Measurements from ENCODE around the gene CAMK2G.
"Not testable (repeated sequence)": the region's sequence is repeated elsewhere in the genome, so short reads cannot be mapped to it uniquely, and the experiment has no call there.

CAMK2G gene

DNA sequence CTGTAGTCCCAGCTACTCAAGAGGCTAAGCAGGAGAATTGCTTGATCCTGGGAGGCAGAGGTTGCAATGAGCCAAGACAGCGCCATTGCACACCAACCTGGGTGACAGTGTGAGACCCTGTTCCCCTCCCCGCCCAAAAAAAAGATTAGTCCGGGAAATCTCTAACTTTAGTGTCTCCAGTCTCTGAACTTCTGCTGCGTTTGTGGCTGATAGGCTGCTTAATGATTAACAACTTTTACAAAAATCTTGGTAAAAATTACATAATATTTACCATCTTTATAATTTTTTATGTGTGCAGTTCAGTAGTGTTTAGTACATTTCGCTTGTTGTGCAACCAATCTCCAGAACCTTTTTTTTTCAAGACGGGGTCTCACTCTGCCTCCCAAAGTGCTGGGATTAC lies 26.9 kb upstream of the CAMK2G start:
- no peak for DNase-seq (ENCODE audit: low read depth)
- TF ChIP-seq, protein P1, sequence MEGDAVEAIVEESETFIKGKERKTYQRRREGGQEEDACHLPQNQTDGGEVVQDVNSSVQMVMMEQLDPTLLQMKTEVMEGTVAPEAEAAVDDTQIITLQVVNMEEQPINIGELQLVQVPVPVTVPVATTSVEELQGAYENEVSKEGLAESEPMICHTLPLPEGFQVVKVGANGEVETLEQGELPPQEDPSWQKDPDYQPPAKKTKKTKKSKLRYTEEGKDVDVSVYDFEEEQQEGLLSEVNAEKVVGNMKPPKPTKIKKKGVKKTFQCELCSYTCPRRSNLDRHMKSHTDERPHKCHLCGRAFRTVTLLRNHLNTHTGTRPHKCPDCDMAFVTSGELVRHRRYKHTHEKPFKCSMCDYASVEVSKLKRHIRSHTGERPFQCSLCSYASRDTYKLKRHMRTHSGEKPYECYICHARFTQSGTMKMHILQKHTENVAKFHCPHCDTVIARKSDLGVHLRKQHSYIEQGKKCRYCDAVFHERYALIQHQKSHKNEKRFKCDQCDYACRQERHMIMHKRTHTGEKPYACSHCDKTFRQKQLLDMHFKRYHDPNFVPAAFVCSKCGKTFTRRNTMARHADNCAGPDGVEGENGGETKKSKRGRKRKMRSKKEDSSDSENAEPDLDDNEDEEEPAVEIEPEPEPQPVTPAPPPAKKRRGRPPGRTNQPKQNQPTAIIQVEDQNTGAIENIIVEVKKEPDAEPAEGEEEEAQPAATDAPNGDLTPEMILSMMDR (IDR thresholded peaks at IDR 0.05; ENCODE audit: insufficient read depth, low read depth, low read length, missing control alignments), result no peak
- no peak overlapping the region for H3K4me3 ChIP-seq (ENCODE audit: low read depth, low read length)

DNA sequence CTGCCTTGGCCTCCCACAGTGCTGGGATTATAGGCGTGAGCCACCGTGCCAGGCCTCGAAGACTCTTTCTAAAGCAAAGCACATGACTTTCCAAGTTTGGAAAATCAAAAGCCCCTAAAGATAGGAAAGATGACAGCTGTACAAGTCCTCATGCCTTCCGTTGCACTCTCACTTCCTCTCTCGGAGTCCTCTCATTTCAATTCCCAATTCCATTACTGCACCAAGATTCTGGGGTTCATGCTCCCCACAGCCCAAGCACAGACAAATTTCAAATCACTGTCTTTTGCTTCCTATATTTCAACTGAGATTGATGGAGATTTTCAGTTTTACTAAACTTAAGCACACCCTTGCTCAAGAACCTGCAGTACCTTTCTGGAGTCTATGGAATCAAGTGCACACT lies 25.7 kb upstream of the CAMK2G start:
- no peak overlapping the region for H3K4me3 ChIP-seq (ENCODE audit: low read depth, low read length)
- no peak for DNase-seq (ENCODE audit: low read depth)
- TF ChIP-seq, protein P1 (IDR thresholded peaks at IDR 0.05; ENCODE audit: insufficient read depth, low read depth, low read length, missing control alignments), result no peak

DNA sequence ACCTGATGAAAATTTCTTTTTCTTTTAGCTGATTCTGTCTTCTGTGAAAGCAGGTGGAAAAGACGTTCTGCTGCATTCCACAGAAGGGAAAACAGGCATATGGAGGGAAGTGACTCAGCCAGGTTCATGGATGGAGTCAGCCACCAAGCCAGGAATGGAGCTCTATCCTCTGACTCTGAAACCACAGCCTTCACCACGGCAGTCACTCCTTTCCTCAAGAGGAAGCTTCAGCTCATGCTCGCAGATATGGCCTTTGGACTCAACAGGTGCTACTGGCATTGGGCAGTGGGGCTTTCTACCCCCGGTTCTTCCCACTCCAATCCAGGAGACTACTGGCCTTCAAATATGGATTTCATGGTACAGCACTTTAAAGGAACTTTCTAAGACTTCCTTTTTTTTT lies 25.1 kb upstream of the CAMK2G start:
- no peak for DNase-seq (ENCODE audit: low read depth)
- no peak overlapping the region for H3K4me3 ChIP-seq (ENCODE audit: low read depth, low read length)
- TF ChIP-seq, protein P1 (IDR thresholded peaks at IDR 0.05; ENCODE audit: insufficient read depth, low read depth, low read length, missing control alignments), result no peak

DNA sequence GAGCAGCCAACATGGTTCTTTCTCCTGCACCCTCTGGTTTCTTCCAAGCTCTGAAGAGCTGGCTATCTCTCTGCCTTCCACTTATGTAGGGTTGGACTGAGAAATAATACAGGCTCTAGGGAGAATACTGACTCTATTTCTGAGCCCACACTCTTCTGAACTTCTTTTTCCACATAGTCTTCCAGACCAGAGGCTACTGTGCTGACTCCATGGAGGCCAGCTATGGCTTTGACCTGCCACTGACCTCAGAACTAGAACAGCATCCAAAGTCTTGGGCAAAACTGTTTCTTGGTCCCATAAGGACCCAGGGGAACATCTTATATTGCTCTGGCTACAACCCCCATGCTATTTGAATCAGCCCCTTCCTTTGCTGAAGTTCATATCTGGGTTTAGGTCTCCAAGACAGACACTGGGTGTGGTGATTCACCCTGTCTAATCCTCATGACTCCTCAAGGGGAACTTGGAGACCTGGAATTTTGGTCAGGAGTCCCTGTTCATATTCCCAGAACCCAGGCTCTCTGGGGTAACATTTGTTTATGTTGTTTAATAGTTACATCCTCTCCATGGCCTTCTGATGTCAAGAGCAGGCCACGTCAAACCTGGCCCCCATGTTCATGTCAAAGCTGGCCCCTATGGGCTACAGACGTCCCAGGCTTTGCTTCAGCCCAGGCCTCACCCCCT lies 24.5 kb upstream of the CAMK2G start:
- TF ChIP-seq, protein P1 (IDR thresholded peaks at IDR 0.05; ENCODE audit: insufficient read depth, low read depth, low read length, missing control alignments), result no peak
- no peak for DNase-seq (ENCODE audit: low read depth)
- no peak overlapping the region for H3K4me3 ChIP-seq (ENCODE audit: low read depth, low read length)

DNA sequence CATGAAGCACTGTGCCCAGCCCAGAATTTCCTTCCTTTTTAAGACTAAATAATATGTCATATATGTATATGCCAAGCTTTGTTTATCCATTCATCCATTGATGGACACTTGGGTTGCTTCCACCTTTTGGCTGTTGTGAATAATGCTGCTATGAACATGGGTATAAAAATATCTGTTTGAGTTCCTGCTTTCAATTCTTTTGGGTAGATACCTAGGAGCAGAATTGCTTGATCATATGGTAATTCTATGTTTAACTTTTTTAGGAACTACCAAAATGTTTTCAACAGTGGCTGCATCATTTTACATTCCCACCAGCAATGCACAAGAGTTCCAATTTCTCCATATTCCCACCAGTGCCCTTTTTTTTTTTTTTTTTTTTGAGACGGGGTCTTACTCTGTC lies 23.3 kb upstream of the CAMK2G start:
- H3K4me3 ChIP-seq (ENCODE audit: low read depth, low read length), result no peak overlapping the region
- no peak for DNase-seq (ENCODE audit: low read depth)
- TF ChIP-seq, protein P1 (IDR thresholded peaks at IDR 0.05; ENCODE audit: insufficient read depth, low read depth, low read length, missing control alignments), result no peak

DNA sequence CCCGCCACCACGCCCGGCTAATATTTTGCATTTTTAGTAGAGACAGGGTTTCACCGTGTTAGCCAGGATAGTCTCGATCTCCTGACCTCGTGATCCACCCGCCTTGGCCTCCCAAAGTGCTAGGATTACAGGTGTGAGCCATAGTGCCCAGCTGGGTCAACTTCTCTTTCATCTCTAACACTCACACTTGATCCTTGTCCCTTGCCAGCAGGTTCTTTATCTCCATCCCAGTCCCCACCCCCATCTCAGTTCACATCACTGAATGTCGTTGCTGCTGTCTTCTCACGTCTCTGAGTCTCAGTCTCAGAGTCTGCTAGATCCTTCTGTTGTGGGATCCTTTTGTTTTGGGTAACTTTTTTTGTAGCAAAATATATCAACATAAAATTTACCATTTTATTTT lies 21.0 kb upstream of the CAMK2G start:
- H3K4me3 ChIP-seq (ENCODE audit: low read depth, low read length); DNase-seq (ENCODE audit: low read depth): not testable (repeated sequence)

DNA sequence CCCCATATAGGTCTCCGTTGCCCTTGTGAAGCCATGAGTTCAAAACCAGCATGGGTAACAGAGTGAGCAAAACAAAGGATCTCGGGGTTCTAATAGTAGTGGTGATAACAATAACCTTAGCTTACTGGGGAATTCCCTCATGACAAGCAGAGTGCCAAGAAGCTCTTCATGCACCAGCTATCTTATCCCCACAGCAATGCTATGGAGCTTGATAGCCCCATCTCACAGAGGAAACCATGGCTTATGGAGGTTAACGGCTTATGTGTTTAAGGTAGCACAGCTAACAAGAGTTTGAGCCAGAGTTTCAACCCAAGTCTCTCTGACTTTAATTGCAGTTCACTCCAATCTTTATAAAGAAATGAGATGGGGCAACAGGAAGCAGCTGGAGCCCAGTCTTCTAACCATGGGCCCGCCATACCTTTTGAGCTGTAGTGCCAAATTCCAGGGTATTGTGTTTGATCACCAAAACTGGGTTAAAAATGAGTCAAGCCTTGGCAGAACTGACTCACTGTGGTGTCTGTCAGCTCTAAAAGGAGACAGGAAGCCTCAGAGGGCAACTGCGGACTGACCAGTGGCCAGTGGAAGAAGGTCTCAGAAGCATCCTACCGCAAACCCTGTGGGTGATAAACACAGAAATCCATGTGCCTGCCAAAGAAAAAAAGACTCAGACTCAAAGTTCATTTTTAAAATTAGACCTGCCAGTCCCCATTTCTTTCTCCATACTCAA lies 20.1 kb upstream of the CAMK2G start:
- peak; percentile 64 for DNase-seq (ENCODE audit: low read depth)
- TF ChIP-seq, protein P1 (IDR thresholded peaks at IDR 0.05; ENCODE audit: insufficient read depth, low read depth, low read length, missing control alignments), result no peak

More for the DNA sequence above, 20.1 kb upstream of the CAMK2G start:
- no peak overlapping the region for H3K4me3 ChIP-seq (ENCODE audit: low read depth, low read length)

Data from GM12865 (cell line).